HL-60/S4 (cell line): ENCODE data around the gene CRYZL1.

Experiments used
- in situ Hi-C: fragments of 300-500 bp; cut with MboI; formaldehyde crosslinking; loops from 2 replicates; pipeline ENCODE4 v1.14.3; 2022; ENCODE audit warnings: low sequenced_read_pairs

The CRYZL1 gene

DNA sequence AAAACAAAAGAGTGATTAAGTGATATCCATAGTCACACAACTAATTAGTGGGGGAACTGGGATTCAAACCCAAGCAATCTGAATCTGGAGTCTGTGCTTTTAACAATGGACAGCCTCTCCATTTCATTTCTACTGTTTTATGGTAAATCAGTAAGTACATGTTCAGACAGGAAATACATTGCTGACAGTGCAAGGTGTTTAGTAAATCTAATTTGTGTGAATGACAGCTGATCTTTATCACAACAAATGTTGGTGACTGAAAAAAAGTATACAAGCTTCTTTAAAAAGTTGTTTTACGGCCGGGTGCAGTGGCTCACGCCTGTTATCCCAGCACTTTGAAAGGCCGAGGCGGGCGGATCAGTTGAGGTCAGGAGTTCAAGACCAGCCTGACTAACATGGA is 73.6 kb downstream of the CRYZL1 start:
- in situ Hi-C loops = no loop called here

GRCh38 chr21:33566514-33566913 is 75.0 kb downstream of the CRYZL1 start:
- in situ Hi-C loops = no loop called here

DNA sequence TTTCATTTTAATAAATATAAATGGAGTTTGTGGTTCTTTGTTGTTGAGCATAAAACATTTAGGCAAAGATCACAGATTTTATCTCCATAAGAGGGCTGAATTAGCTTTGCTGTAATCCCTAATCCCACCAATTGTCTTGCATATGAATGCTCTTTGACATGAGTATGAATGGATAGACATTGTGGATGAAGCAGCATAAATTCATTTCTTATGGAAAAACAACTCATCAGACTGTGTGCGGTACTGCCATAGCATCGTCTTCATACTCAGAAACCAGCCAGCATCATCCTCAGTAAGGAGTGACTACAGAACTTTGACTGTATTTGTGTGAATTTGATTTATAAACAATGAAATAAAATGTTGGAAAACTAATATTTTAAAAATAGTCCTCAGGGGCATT is 79.2 kb downstream of the CRYZL1 start:
- in situ Hi-C loops = no loop called here

- in situ Hi-C loops = no loop called here
These were observed 80.2 kb downstream of the CRYZL1 start for GRCh38 chr21:33561373-33561772.

GRCh38 chr21:33560965-33561364 is 80.6 kb downstream of the CRYZL1 start:
- in situ Hi-C loops = no loop called here

DNA sequence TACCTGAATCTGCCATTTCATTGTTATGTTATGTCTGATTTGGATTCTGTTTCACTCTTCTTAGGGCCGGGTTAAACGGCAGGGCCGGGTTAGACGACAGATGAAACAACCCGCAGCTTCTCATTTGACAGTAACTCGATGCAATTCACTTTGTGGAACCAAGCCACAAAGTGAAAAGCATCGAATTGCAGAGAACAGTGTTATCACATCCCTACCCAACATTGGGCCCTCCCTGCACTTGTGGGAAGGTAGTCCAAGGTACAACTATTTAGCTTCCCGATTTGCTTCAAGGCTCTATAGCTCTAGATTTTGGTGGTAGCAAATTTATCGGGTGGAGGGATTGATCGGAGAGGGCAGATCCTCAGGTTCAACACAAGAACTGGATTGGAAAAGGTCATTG is 81.7 kb downstream of the CRYZL1 start:
- in situ Hi-C loops = no loop called here

DNA sequence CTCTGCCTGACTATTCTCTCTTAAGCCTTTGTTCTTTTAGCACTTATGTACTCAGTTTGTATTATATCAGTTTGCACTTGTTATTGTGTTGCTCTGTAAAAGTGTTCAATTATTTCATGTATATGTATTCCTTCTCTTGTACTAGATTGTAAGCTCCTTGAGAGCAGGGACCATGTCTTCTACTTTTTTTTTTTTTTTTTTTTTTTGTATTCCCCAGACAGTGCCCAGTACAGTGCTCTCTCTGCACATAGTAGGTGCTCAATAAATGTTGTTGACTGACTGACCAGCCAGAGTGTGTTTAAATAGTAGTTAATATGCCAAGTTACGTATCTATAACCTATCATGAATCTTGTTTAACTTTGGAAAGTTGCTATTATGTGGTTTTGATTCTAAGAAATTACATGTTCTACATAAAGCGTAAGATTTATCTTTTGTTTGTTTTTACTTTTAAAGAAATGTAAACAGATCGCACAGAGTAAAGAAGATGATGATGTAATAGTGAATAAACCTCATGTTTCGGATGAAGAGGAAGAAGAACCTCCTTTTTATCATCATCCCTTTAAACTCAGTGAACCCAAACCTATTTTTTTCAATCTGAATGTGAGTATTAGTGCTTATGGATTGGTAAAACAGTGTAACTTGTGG is 82.6 kb downstream of the CRYZL1 start:
- in situ Hi-C loops = no loop called here

DNA sequence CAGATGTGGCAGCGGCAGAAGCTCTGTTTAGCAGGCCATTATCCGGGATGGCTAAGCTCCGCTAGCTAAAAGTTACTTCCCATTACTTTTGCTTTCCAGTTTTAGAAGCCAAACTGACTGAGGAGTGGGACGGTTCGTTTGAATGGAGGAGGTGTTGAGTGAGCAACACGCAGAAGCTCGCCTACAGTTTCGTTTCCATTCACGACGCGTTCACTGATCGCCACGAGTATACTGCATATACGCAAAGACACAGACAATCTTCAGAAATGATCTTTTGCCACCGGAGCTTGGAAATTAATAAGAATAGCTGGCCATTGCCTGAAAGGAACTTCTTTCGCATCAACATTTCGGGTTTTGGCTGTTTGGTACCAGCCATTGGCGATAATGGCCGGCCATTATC is 84.1 kb downstream of the CRYZL1 start:
- in situ Hi-C loops = no loop called here

DNA sequence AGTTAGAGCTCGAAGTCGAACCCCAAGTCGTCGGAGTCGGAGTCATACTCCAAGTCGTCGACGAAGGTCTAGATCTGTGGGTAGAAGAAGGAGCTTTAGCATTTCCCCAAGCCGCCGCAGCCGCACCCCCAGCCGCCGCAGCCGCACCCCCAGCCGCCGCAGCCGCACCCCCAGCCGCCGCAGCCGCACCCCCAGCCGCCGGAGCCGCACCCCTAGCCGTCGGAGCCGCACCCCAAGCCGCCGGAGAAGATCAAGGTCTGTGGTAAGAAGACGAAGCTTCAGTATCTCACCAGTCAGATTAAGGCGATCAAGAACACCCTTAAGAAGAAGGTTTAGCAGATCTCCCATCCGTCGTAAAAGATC is 86.6 kb downstream of the CRYZL1 start:
- in situ Hi-C loops = no loop called here

DNA sequence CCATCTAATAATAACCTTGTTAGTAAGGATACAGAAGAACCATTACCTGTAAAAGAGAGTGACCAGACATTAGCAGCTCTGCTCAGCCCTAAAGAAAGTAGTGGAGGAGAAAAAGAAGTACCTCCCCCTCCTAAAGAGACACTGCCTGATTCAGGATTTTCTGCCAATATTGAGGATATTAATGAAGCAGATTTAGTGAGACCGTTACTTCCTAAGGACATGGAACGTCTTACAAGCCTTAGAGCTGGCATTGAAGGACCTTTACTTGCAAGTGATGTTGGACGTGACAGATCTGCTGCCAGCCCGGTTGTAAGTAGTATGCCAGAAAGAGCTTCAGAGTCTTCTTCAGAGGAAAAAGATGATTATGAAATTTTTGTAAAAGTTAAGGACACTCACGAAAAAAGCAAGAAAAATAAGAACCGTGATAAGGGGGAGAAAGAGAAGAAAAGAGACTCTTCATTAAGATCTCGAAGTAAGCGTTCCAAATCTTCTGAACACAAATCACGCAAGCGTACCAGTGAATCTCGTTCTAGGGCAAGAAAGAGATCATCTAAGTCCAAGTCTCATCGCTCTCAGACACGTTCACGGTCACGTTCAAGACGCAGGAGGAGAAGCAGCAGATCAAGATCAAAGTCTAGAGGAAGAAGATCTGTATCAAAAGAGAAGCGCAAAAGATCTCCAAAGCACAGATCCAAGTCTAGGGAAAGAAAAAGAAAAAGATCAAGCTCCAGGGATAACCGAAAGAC is 87.1 kb downstream of the CRYZL1 start:
- in situ Hi-C loops = no loop called here

GRCh38 chr21:33552999-33553598 is 88.4 kb downstream of the CRYZL1 start:
- in situ Hi-C loops = no loop called here

DNA sequence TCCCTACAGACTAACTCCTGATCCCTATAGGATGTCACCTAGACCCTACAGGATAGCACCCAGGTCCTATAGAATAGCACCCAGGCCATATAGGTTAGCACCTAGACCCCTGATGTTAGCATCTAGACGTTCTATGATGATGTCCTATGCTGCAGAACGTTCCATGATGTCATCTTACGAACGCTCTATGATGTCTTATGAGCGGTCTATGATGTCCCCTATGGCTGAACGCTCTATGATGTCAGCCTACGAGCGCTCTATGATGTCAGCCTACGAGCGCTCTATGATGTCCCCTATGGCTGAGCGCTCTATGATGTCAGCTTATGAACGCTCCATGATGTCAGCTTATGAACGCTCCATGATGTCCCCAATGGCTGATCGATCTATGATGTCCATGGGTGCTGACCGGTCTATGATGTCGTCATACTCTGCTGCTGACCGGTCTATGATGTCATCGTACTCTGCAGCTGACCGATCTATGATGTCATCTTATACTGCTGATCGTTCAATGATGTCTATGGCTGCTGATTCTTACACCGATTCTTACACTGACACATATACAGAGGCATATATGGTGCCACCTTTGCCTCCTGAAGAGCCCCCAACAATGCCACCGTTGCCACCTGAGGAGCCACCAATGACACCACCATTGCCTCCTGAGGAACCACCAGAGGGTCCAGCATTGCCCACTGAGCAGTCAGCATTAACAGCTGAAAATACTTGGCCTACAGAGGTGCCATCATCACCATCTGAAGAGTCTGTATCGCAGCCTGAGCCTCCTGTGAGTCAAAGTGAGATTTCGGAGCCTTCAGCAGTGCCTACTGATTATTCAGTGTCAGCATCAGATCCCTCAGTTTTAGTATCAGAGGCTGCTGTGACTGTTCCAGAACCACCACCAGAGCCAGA is 89.2 kb downstream of the CRYZL1 start:
- in situ Hi-C loops = no loop called here

DNA sequence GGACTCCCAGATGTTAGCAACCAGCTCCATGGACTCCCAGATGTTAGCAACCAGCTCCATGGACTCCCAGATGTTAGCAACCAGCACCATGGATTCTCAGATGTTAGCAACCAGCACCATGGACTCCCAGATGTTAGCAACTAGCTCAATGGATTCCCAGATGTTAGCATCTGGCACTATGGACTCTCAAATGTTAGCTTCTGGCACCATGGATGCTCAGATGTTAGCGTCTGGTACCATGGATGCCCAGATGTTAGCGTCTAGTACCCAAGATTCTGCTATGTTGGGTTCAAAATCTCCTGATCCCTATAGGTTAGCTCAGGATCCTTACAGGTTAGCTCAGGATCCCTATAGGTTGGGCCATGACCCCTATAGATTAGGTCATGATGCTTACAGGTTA is 89.9 kb downstream of the CRYZL1 start:
- in situ Hi-C loops = no loop called here

- in situ Hi-C loops = no loop called here
These were observed 90.5 kb downstream of the CRYZL1 start for GRCh38 chr21:33550772-33551660.

GRCh38 chr21:33549848-33550771 is 91.4 kb downstream of the CRYZL1 start:
- in situ Hi-C loops = no loop called here

DNA sequence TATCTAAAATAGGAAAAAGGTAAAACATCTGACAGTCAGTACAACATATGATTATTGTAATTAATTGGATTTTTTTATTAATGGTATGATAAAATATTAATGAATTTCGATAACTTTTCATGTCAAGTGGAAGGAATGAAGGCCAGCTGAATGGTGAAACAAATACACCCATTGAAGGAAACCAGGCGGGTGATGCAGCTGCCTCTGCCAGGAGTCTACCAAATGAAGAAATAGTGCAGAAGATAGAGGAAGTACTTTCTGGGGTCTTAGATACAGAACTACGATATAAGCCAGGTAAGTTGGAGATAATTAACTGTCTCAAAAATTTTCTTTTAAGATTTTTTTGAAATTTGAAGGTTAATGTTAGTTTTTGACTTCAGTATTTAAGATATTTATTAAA is 95.5 kb downstream of the CRYZL1 start:
- in situ Hi-C loops = no loop called here

- in situ Hi-C loops = no loop called here
These were observed 96.9 kb downstream of the CRYZL1 start for GRCh38 chr21:33544451-33545195.

DNA sequence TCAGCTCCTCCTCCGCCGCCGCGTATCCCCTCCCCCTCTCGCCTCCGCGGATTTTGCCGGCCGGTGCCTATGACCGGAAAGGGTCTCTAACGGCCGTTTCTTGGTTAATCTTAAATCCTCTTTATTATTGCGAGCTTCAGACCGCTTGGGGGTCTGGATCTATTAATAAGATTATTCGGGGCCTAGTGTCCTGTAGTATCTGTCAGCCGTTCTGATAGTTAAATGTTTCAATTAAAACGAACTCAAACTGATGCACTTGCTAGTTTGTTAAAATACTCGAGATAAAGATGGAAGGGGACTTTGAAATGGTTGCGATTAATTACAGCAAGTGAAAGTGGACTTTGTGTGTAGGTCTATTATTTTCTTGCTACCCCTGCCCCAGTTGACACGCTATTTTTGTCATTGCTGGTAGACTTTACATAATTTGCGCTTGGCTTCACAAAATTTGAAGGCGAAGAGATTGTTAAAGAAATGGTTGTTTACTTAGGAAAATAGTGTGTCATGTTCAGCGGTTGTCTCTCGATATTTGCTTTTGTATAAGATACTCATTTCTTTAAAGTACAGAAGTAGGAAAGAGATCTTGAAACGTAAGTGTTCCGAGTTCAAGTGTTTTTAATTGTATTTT is 97.9 kb downstream of the CRYZL1 start:
- in situ Hi-C loops = no loop called here
